Fibroblast of lung (primary cell): ENCODE data around the gene CD7. TPM values are rescaled to one million over a fixed set of nuclear protein-coding genes. Genes with fewer than 3 reads are reported as not detected.

ENCODE experiments used
- DNase-seq, 2 donors: peaks; one replicate each; pipeline versions ENCODE4 v3.0.0 to v3.0.0-alpha.2; 2010; ENCODE audit warnings: low read depth in 2 of 2
- H2AFZ ChIP-seq: 2 replicates; pipeline ENCODE4 v1.5.1; 2012; ENCODE audit warnings: low read length, control low read depth, inconsistent platforms
- H3K27ac ChIP-seq: 2 replicates; pipeline ENCODE4 v1.5.1; 2011; ENCODE audit warnings: low read length, control low read depth; ENCODE audit not compliant: insufficient read depth
- H3K27me3 ChIP-seq: 2 replicates; pipeline ENCODE4 v1.5.1; 2011; ENCODE audit warnings: mild to moderate bottlenecking, low read length; ENCODE audit not compliant: control insufficient read depth, insufficient read depth
- H3K36me3 ChIP-seq: 2 replicates; pipeline ENCODE4 v1.5.1; 2011; ENCODE audit warnings: low read length; ENCODE audit not compliant: control insufficient read depth, insufficient read depth
- H3K4me1 ChIP-seq: 2 replicates; pipeline ENCODE4 v1.5.1; 2011; ENCODE audit warnings: low read length; ENCODE audit not compliant: control insufficient read depth, insufficient read depth; ENCODE audit errors: extremely low read depth
- H3K4me2 ChIP-seq: 2 replicates; pipeline ENCODE4 v1.5.1; 2011; ENCODE audit warnings: low read length, control low read depth; ENCODE audit not compliant: insufficient read depth; ENCODE audit errors: extremely low read depth
- H3K4me3 ChIP-seq, 4 experiments: fragments of 200-600 bp in 1 of 4; sonication (generic) in 1 of 4; replicated peaks in 1 of 4; 2 replicates each; pipeline ENCODE4 v1.5.1; 2011 to 2016; ENCODE audit warnings: low read length in 4 of 4, low read depth in 3 of 4, mild to moderate bottlenecking in 3 of 4, control low read depth in 2 of 4, inconsistent platforms in 1 of 4, mixed read lengths in 1 of 4; ENCODE audit not compliant: insufficient read depth in 1 of 4; ENCODE audit errors: control extremely low read depth in 1 of 4
- H3K79me2 ChIP-seq: 2 replicates; pipeline ENCODE4 v1.5.1; 2012; ENCODE audit warnings: mild to moderate bottlenecking, low read length, inconsistent platforms; ENCODE audit not compliant: control insufficient read depth, insufficient read depth
- H3K9ac ChIP-seq: 2 replicates; pipeline ENCODE4 v1.5.1; 2011; ENCODE audit warnings: mild to moderate bottlenecking, low read length, control low read depth; ENCODE audit not compliant: insufficient read depth
- H3K9me3 ChIP-seq: 2 replicates; pipeline ENCODE4 v1.5.1; 2012; ENCODE audit warnings: low read depth, low read length; ENCODE audit not compliant: control insufficient read depth, insufficient read depth
- H4K20me1 ChIP-seq: 2 replicates; pipeline ENCODE4 v1.5.1; 2011; ENCODE audit warnings: low read length; ENCODE audit not compliant: control insufficient read depth, insufficient read depth; ENCODE audit errors: extremely low read depth
- CTCF ChIP-seq, 2 donors: IDR thresholded peaks in 1 of 2; conservative IDR thresholded peaks in 1 of 2; 1 replicate in 1 of 2; 2 replicates in 1 of 2; pipeline ENCODE4 v1.5.1; 2011 to 2012; ENCODE audit warnings: low read length in 2 of 2, control low read depth in 1 of 2, inconsistent platforms in 1 of 2, low read depth in 1 of 2, mild to moderate bottlenecking in 1 of 2
- EZH2 ChIP-seq: IDR thresholded peaks from 2 replicates; pipeline ENCODE4 v1.5.1; 2012; ENCODE audit warnings: low read length, control low read depth, mild to moderate bottlenecking; ENCODE audit errors: missing control alignments
- polyA plus RNA-seq, 2 donors: library from polyadenylated mRNA; depleted of rRNA in 1 of 2; stranded (reverse) in 1 of 2; unstranded in 1 of 2; fragments of >200 nt; gene quantifications; 2 replicates each; pipeline ENCODE4 v1.2.1, GENCODE V29; 2011 to 2012; ENCODE audit warnings: missing spikeins in 1 of 2
- total RNA-seq: library from RNA; depleted of rRNA; stranded (reverse); fragments of >200 nt; gene quantifications from 2 replicates; pipeline ENCODE4 v1.2.1, GENCODE V29; 2014

Gene CD7
- total and polyA plus RNA-seq, 2 donors (not counting 1 experiment from before 2014, with no cell fraction given), result 0.17 TPM; not detected in 1

- TF ChIP-seq EZH2 (no peak), CTCF (conservative IDR thresholded peaks at IDR 0.05 in 1 of 2, IDR thresholded peaks at IDR 0.05 in 1 of 2; ENCODE audit: low read depth in 1 of 2, low read length in 2 of 2) (no peak)
- DNase-seq, result no peak
- no peak overlapping the region for H3K9ac ChIP-seq
- no peaks in the 10 kb centered on the region for H3K36me3 ChIP-seq
- no peak overlapping the region for H2AFZ ChIP-seq
- H4K20me1 ChIP-seq, result no peaks in the 10 kb centered on the region
- H3K27me3 ChIP-seq, result peaks cover 25% of the 10 kb centered on the region
- H3K4me1 ChIP-seq, result no peaks in the 10 kb centered on the region
- H3K4me3 ChIP-seq, result no peak overlapping the region
- no peaks in the 10 kb centered on the region for H3K79me2 ChIP-seq
- H3K4me2 ChIP-seq, result no peak overlapping the region
- no peaks in the 10 kb centered on the region for H3K9me3 ChIP-seq
- H3K27ac ChIP-seq, result no peak overlapping the region
Measured at GRCh38 chr17:82313195-82314011, 4.0 kb downstream of the CD7 start.

GRCh38 chr17:82311971-82312370 is 5.4 kb downstream of the CD7 start:
- Histone ChIP-seq H2AFZ (no peak overlapping the region), H3K79me2 (no peaks in the 10 kb centered on the region), H3K9ac (no peak overlapping the region), H3K27ac (no peak overlapping the region), H3K4me3 (no peak overlapping the region), H3K9me3 (no peaks in the 10 kb centered on the region), H3K4me1 (no peaks in the 10 kb centered on the region), H3K4me2 (no peak overlapping the region), H3K27me3 (peaks cover 26% of the 10 kb centered on the region), H3K36me3 (no peaks in the 10 kb centered on the region), H4K20me1 (no peaks in the 10 kb centered on the region)
- no peak for DNase-seq
- TF ChIP-seq CTCF (conservative IDR thresholded peaks at IDR 0.05 in 1 of 2, IDR thresholded peaks at IDR 0.05 in 1 of 2; ENCODE audit: low read depth in 1 of 2, low read length in 2 of 2) (no peak), EZH2 (no peak)

- Histone ChIP-seq H3K4me1 (no peaks in the 10 kb centered on the region), H3K36me3 (no peaks in the 10 kb centered on the region), H4K20me1 (no peaks in the 10 kb centered on the region), H3K79me2 (no peaks in the 10 kb centered on the region), H3K27ac (no peak overlapping the region), H3K4me3 (no peak overlapping the region), H3K9ac (no peak overlapping the region), H3K9me3 (no peaks in the 10 kb centered on the region), H2AFZ (no peak overlapping the region), H3K4me2 (no peak overlapping the region), H3K27me3 (peaks cover 26% of the 10 kb centered on the region)
- no peak for DNase-seq
- no peak for TF ChIP-seq CTCF (conservative IDR thresholded peaks at IDR 0.05 in 1 of 2, IDR thresholded peaks at IDR 0.05 in 1 of 2; ENCODE audit: low read depth in 1 of 2, low read length in 2 of 2)
- TF ChIP-seq EZH2, result no peak
Measured at GRCh38 chr17:82310877-82311276, 6.5 kb downstream of the CD7 start.
